ENCODE data around the gene PID1. TPM values are rescaled to one million over a fixed set of nuclear protein-coding genes. Genes with fewer than 3 reads are reported as not detected.

Gene PID1
- total and polyA plus RNA-seq, 2 donors: 1.0 to 5.2 TPM

- H3K36me3 ChIP-seq (ENCODE audit: control insufficient read depth in 2 of 2, insufficient read depth in 2 of 2, low read length in 1 of 2): no peaks in the 10 kb centered on the region
- no peaks in the 10 kb centered on the region for H3K4me1 ChIP-seq (ENCODE audit: control insufficient read depth in 2 of 2, insufficient read depth in 2 of 2, low read length in 2 of 2)
- H3K27me3 ChIP-seq (ENCODE audit: control insufficient read depth in 2 of 2, insufficient read depth in 1 of 2, low read length in 1 of 2): no peaks in the 10 kb centered on the region
- 59% methylated on average over 4 of the region's 4 CpGs for WGBS
- no peak overlapping the region for H3K27ac ChIP-seq (ENCODE audit: low read depth in 1 of 2, low read length in 1 of 2)
- H3K9me3 ChIP-seq (ENCODE audit: control insufficient read depth in 2 of 2, insufficient read depth in 1 of 2, low read length in 1 of 2): no peaks in the 10 kb centered on the region
- no peak overlapping the region for H3K4me3 ChIP-seq (ENCODE audit: low read length in 2 of 2)
- DNase-seq (ENCODE audit: low read depth in 6 of 9, low spot score in 9 of 9): no peak
Measured at GRCh38 chr2:229174794-229175496, 96.1 kb downstream of the PID1 start.

- no peaks in the 10 kb centered on the region for H3K27me3 ChIP-seq (ENCODE audit: control insufficient read depth in 2 of 2, insufficient read depth in 1 of 2, low read length in 1 of 2)
- no peak for DNase-seq (ENCODE audit: low read depth in 6 of 9, low spot score in 9 of 9)
- no peaks in the 10 kb centered on the region for H3K36me3 ChIP-seq (ENCODE audit: control insufficient read depth in 2 of 2, insufficient read depth in 2 of 2, low read length in 1 of 2)
- no peak overlapping the region for H3K27ac ChIP-seq (ENCODE audit: low read depth in 1 of 2, low read length in 1 of 2)
- 93% methylated on average over 3 of the region's 3 CpGs for WGBS
- H3K4me3 ChIP-seq (ENCODE audit: low read length in 2 of 2): no peak overlapping the region
- no peaks in the 10 kb centered on the region for H3K4me1 ChIP-seq (ENCODE audit: control insufficient read depth in 2 of 2, insufficient read depth in 2 of 2, low read length in 2 of 2)
- H3K9me3 ChIP-seq (ENCODE audit: control insufficient read depth in 2 of 2, insufficient read depth in 1 of 2, low read length in 1 of 2): no peaks in the 10 kb centered on the region
Measured at GRCh38 chr2:229173825-229174359, 97.2 kb downstream of the PID1 start.

GRCh38 chr2:229170916-229171315 is 100.2 kb downstream of the PID1 start:
- 95% methylated on average over 3 of the region's 3 CpGs for WGBS

GRCh38 chr2:229170171-229170570 is 100.9 kb downstream of the PID1 start:
- Histone ChIP-seq H3K4me3 (ENCODE audit: low read length in 2 of 2) (no peak overlapping the region), H3K27me3 (ENCODE audit: control insufficient read depth in 2 of 2, insufficient read depth in 1 of 2, low read length in 1 of 2) (no peaks in the 10 kb centered on the region), H3K36me3 (ENCODE audit: control insufficient read depth in 2 of 2, insufficient read depth in 2 of 2, low read length in 1 of 2) (no peaks in the 10 kb centered on the region), H3K9me3 (ENCODE audit: control insufficient read depth in 2 of 2, insufficient read depth in 1 of 2, low read length in 1 of 2) (no peaks in the 10 kb centered on the region), H3K27ac (ENCODE audit: low read depth in 1 of 2, low read length in 1 of 2) (no peak overlapping the region), H3K4me1 (ENCODE audit: control insufficient read depth in 2 of 2, insufficient read depth in 2 of 2, low read length in 2 of 2) (no peaks in the 10 kb centered on the region)
- WGBS: 85% methylated on average over 2 of the region's 2 CpGs
- no peak for DNase-seq (ENCODE audit: low read depth in 6 of 9, low spot score in 9 of 9)

More at GRCh38 chr2:229170916-229171315, 100.2 kb downstream of the PID1 start:
- H3K27ac ChIP-seq (ENCODE audit: low read depth in 1 of 2, low read length in 1 of 2): no peak overlapping the region
- DNase-seq (ENCODE audit: low read depth in 6 of 9, low spot score in 9 of 9): no peak
- no peaks in the 10 kb centered on the region for H3K9me3 ChIP-seq (ENCODE audit: control insufficient read depth in 2 of 2, insufficient read depth in 1 of 2, low read length in 1 of 2)
- no peak overlapping the region for H3K4me3 ChIP-seq (ENCODE audit: low read length in 2 of 2)
- H3K4me1 ChIP-seq (ENCODE audit: control insufficient read depth in 2 of 2, insufficient read depth in 2 of 2, low read length in 2 of 2): no peaks in the 10 kb centered on the region
- no peaks in the 10 kb centered on the region for H3K27me3 ChIP-seq (ENCODE audit: control insufficient read depth in 2 of 2, insufficient read depth in 1 of 2, low read length in 1 of 2)
- H3K36me3 ChIP-seq (ENCODE audit: control insufficient read depth in 2 of 2, insufficient read depth in 2 of 2, low read length in 1 of 2): no peaks in the 10 kb centered on the region

- no peaks in the 10 kb centered on the region for H3K4me1 ChIP-seq (ENCODE audit: control insufficient read depth in 2 of 2, insufficient read depth in 2 of 2, low read length in 2 of 2)
- no peaks in the 10 kb centered on the region for H3K9me3 ChIP-seq (ENCODE audit: control insufficient read depth in 2 of 2, insufficient read depth in 1 of 2, low read length in 1 of 2)
- no peaks in the 10 kb centered on the region for H3K36me3 ChIP-seq (ENCODE audit: control insufficient read depth in 2 of 2, insufficient read depth in 2 of 2, low read length in 1 of 2)
- H3K27me3 ChIP-seq (ENCODE audit: control insufficient read depth in 2 of 2, insufficient read depth in 1 of 2, low read length in 1 of 2): no peaks in the 10 kb centered on the region
- WGBS: 89% methylated on average over 6 of the region's 6 CpGs
- H3K27ac ChIP-seq (ENCODE audit: low read depth in 1 of 2, low read length in 1 of 2): no peak overlapping the region
- no peak overlapping the region for H3K4me3 ChIP-seq (ENCODE audit: low read length in 2 of 2)
- DNase-seq (ENCODE audit: low read depth in 6 of 9, low spot score in 9 of 9): no peak
Measured at GRCh38 chr2:229169751-229170150, 101.3 kb downstream of the PID1 start.

- Histone ChIP-seq H3K4me1 (ENCODE audit: control insufficient read depth in 2 of 2, insufficient read depth in 2 of 2, low read length in 2 of 2) (no peaks in the 10 kb centered on the region), H3K27me3 (ENCODE audit: control insufficient read depth in 2 of 2, insufficient read depth in 1 of 2, low read length in 1 of 2) (no peaks in the 10 kb centered on the region), H3K9me3 (ENCODE audit: control insufficient read depth in 2 of 2, insufficient read depth in 1 of 2, low read length in 1 of 2) (no peaks in the 10 kb centered on the region), H3K27ac (ENCODE audit: low read depth in 1 of 2, low read length in 1 of 2) (no peak overlapping the region), H3K36me3 (ENCODE audit: control insufficient read depth in 2 of 2, insufficient read depth in 2 of 2, low read length in 1 of 2) (no peaks in the 10 kb centered on the region), H3K4me3 (ENCODE audit: low read length in 2 of 2) (no peak overlapping the region)
- 88% methylated on average over 2 of the region's 2 CpGs for WGBS
- no peak for DNase-seq (ENCODE audit: low read depth in 6 of 9, low spot score in 9 of 9)
Measured at GRCh38 chr2:229164545-229165249, 106.4 kb downstream of the PID1 start.

- WGBS: 71% methylated on average over 2 of the region's 2 CpGs
- no peak overlapping the region for H3K27ac ChIP-seq (ENCODE audit: low read depth in 1 of 2, low read length in 1 of 2)
- no peaks in the 10 kb centered on the region for H3K4me1 ChIP-seq (ENCODE audit: control insufficient read depth in 2 of 2, insufficient read depth in 2 of 2, low read length in 2 of 2)
- no peaks in the 10 kb centered on the region for H3K9me3 ChIP-seq (ENCODE audit: control insufficient read depth in 2 of 2, insufficient read depth in 1 of 2, low read length in 1 of 2)
- H3K4me3 ChIP-seq (ENCODE audit: low read length in 2 of 2): no peak overlapping the region
- no peaks in the 10 kb centered on the region for H3K27me3 ChIP-seq (ENCODE audit: control insufficient read depth in 2 of 2, insufficient read depth in 1 of 2, low read length in 1 of 2)
- H3K36me3 ChIP-seq (ENCODE audit: control insufficient read depth in 2 of 2, insufficient read depth in 2 of 2, low read length in 1 of 2): no peaks in the 10 kb centered on the region
- DNase-seq (ENCODE audit: low read depth in 6 of 9, low spot score in 9 of 9): no peak
Measured at GRCh38 chr2:229163893-229164292, 107.2 kb downstream of the PID1 start.

GRCh38 chr2:229162015-229162414 is 109.1 kb downstream of the PID1 start:
- Histone ChIP-seq H3K36me3 (ENCODE audit: control insufficient read depth in 2 of 2, insufficient read depth in 2 of 2, low read length in 1 of 2) (no peaks in the 10 kb centered on the region), H3K9me3 (ENCODE audit: control insufficient read depth in 2 of 2, insufficient read depth in 1 of 2, low read length in 1 of 2) (no peaks in the 10 kb centered on the region), H3K4me3 (ENCODE audit: low read length in 2 of 2) (no peak overlapping the region), H3K27ac (ENCODE audit: low read depth in 1 of 2, low read length in 1 of 2) (no peak overlapping the region), H3K4me1 (ENCODE audit: control insufficient read depth in 2 of 2, insufficient read depth in 2 of 2, low read length in 2 of 2) (no peaks in the 10 kb centered on the region), H3K27me3 (ENCODE audit: control insufficient read depth in 2 of 2, insufficient read depth in 1 of 2, low read length in 1 of 2) (no peaks in the 10 kb centered on the region)
- DNase-seq (ENCODE audit: low read depth in 6 of 9, low spot score in 9 of 9): no peak
- 95% methylated on average over 4 of the region's 4 CpGs for whole genome bisulfite sequencing

GRCh38 chr2:229160984-229161383 is 110.1 kb downstream of the PID1 start:
- Histone ChIP-seq H3K4me1 (ENCODE audit: control insufficient read depth in 2 of 2, insufficient read depth in 2 of 2, low read length in 2 of 2) (no peaks in the 10 kb centered on the region), H3K27me3 (ENCODE audit: control insufficient read depth in 2 of 2, insufficient read depth in 1 of 2, low read length in 1 of 2) (no peaks in the 10 kb centered on the region), H3K9me3 (ENCODE audit: control insufficient read depth in 2 of 2, insufficient read depth in 1 of 2, low read length in 1 of 2) (no peaks in the 10 kb centered on the region), H3K36me3 (ENCODE audit: control insufficient read depth in 2 of 2, insufficient read depth in 2 of 2, low read length in 1 of 2) (no peaks in the 10 kb centered on the region), H3K27ac (ENCODE audit: low read depth in 1 of 2, low read length in 1 of 2) (no peak overlapping the region), H3K4me3 (ENCODE audit: low read length in 2 of 2) (no peak overlapping the region)
- WGBS: 87% methylated on average over 2 of the region's 2 CpGs
- DNase-seq (ENCODE audit: low read depth in 6 of 9, low spot score in 9 of 9): no peak

Measured in thymus (tissue), 11 donors.